PC-3 (cell line): Measurements from ENCODE around the gene SPON2. TPM values are rescaled to one million over a fixed set of nuclear protein-coding genes. Genes with fewer than 3 reads are reported as not detected.

ENCODE experiments used
- ATAC-seq: fragments of 200-7000 bp; cut with Tn5 transposase; 2 replicates; pipeline ENCODE4 v1.9.1; 2020; ENCODE audit warnings: mild to moderate bottlenecking, moderate library complexity
- BruUV-seq: library from RNA; stranded (reverse); fragments of 400-500 nt; replicated peaks from 2 replicates; lab custom pipeline; 2021; lab: Mats Ljungman, UMichigan
- CTCF ChIA-PET: fragments of 300-600 bp; sonication (Branson Sonifier 250); formaldehyde crosslinking; loops from one replicate; lab custom pipeline; 2022; ENCODE audit warnings: antibody characterized with exemption; lab: Charles Lee
- POLR2A ChIA-PET: fragments of 300-600 bp; sonication (Branson Sonifier 250); formaldehyde crosslinking; loops from one replicate; lab custom pipeline; 2022; ENCODE audit warnings: antibody characterized with exemption; ENCODE audit not compliant: unreplicated experiment; lab: Charles Lee
- DNase-seq: peaks from one replicate; pipeline ENCODE4 v3.0.0-alpha.2; 2015
- H2AFZ ChIP-seq: fragments of 300-600 bp; sonication (generic); 2 replicates; pipeline ENCODE4 v1.6.0; 2016; ENCODE audit warnings: antibody characterized with exemption, low read length
- H3F3A ChIP-seq: fragments of 300-600 bp; sonication (generic); one replicate; pipeline ENCODE4 v1.6.0; 2017; ENCODE audit warnings: antibody characterized with exemption, low read length, control low read depth, mild to moderate bottlenecking; ENCODE audit not compliant: unreplicated experiment
- H3K27ac ChIP-seq: fragments of 300-600 bp; sonication (generic); 2 replicates; pipeline ENCODE4 v1.5.1; 2016; ENCODE audit warnings: mild to moderate bottlenecking, low read length
- H3K27me3 ChIP-seq: fragments of 300-600 bp; sonication (generic); 2 replicates; pipeline ENCODE4 v1.6.1; 2016; ENCODE audit warnings: low read length, mixed read lengths
- H3K36me3 ChIP-seq: fragments of 300-600 bp; sonication (generic); 2 replicates; pipeline ENCODE4 v1.6.1; 2016; ENCODE audit warnings: low read depth, mixed run types, low read length, mixed read lengths
- H3K4me1 ChIP-seq: fragments of 300-600 bp; sonication (generic); 2 replicates; pipeline ENCODE4 v1.5.1; 2016; ENCODE audit warnings: low read length; ENCODE audit not compliant: insufficient read depth
- H3K4me2 ChIP-seq: fragments of 300-600 bp; sonication (generic); 2 replicates; pipeline ENCODE4 v1.6.0; 2016; ENCODE audit warnings: low read length
- H3K4me3 ChIP-seq: fragments of 300-600 bp; sonication (generic); 2 replicates; pipeline ENCODE4 v1.5.1; 2016; ENCODE audit warnings: mild to moderate bottlenecking, low read length, mixed read lengths
- H3K79me2 ChIP-seq: fragments of 300-600 bp; sonication (generic); 2 replicates; pipeline ENCODE4 v1.6.1; 2017; ENCODE audit warnings: low read length, mixed read lengths
- H3K9ac ChIP-seq: fragments of 300-600 bp; sonication (generic); 2 replicates; pipeline ENCODE4 v1.6.0; 2016; ENCODE audit warnings: mild to moderate bottlenecking, low read length
- H3K9me2 ChIP-seq: fragments of 300-600 bp; sonication (generic); replicated peaks from 2 replicates; pipeline ENCODE4 v1.6.1; 2016; ENCODE audit warnings: mixed run types, low read length, mixed read lengths
- H3K9me3 ChIP-seq: fragments of 300-600 bp; sonication (generic); 2 replicates; pipeline ENCODE4 v1.6.1; 2016; ENCODE audit warnings: low read length, mixed read lengths
- H4K20me1 ChIP-seq: fragments of 300-600 bp; sonication (generic); 2 replicates; pipeline ENCODE4 v1.6.1; 2016; ENCODE audit warnings: low read length, mixed read lengths
- CTCF ChIP-seq: fragments of 300-600 bp; sonication (generic); conservative IDR thresholded peaks from 2 replicates; pipeline ENCODE4 v1.5.1; 2017; ENCODE audit warnings: antibody characterized with exemption, low read depth, mild to moderate bottlenecking, low read length
- EZH2 ChIP-seq: fragments of 300-600 bp; sonication (generic); IDR thresholded peaks from one replicate; pipeline ENCODE4 v1.6.1; 2017; ENCODE audit warnings: antibody characterized with exemption, mild to moderate bottlenecking, low read length; ENCODE audit not compliant: unreplicated experiment
- EZH2phosphoT487 ChIP-seq: fragments of 300-600 bp; sonication (generic); IDR thresholded peaks from 2 replicates; pipeline ENCODE4 v1.6.1; 2018; ENCODE audit warnings: mild to moderate bottlenecking, antibody characterized with exemption, low read length, borderline replicate concordance
- intact Hi-C: fragments of 100-400 bp; cut with micrococcal nuclease; formaldehyde crosslinking; loops from 2 replicates; pipeline ENCODE4 v1.9.0; 2023
- total RNA-seq: library from RNA; depleted of rRNA; stranded (reverse); fragments of >200 nt; gene quantifications from 2 replicates; pipeline ENCODE4 v1.2.3, GENCODE V29; 2014

The SPON2 gene
- total RNA-seq, 1 experiment from 2014 or later = 0.80 TPM

DNA sequence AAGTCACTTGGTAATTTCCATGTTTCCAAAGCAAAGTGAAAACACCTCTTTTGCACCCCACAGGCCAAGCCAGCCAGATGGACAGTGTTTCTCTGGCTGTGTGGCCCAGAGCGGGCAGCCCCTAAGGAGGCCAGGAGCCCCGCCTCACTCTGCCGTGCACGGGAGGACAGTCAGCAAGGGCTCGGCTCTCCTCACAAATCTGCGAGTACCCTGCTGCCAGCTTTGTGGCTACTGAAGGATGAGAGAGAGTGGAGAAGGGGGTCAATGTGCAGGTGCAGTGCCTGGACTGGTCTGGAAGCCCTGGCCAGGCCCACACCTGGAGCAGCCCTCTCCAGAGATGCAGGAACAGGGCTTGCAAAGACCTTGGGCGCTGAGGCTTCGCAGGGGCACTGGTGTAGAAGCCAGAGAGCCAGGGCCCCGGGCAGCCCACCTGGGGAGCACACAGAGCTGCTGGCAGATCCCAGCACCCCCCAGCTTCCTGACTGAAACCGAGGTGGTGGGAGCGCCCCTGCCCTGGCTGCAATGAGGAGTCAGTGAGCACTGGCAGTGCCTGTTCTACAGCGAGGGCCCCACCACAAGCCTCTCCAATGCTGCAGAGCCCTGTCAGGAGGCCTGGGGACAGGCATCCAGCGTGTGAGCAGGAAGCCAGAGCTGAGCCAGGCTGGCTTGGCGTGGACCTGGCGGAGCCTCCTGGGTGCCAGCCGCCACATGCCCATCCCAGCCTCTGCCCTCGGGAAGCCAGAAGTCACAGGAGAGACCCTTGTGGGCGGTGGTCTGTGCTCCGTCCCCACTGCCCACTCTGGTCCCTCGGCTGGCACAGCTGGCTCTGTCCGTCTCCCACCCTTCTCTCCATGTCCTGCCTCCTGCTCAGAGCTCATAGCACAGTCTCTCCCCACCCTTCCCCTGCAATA lies 3.9 kb downstream of the SPON2 start:
- peak overlapping the region; percentile 77; the same call in 1 of the 2 replicates for H3K4me3 ChIP-seq
- DNase-seq (no peak), ATAC-seq (no peak)
- TSS peak; percentile 30 for BruUV-seq
- no peak overlapping the region for H3K9ac ChIP-seq
- H3F3A ChIP-seq = no peaks in the 10 kb centered on the region
- intact Hi-C loops = no loop called here
- peak overlapping the region; percentile 96; the same call in 1 of the 2 replicates for H2AFZ ChIP-seq
- H3K4me1 ChIP-seq = no peaks in the 10 kb centered on the region
- H3K4me2 ChIP-seq = peak overlapping the region; percentile 98
- H3K27ac ChIP-seq = no peak overlapping the region
- ChIA-PET POLR2A (interaction anchor here (0.6 kb wide), 1 partner anchor 157 kb away, joined by 16 read pairs; no protein-coding TSS in a partner anchor), CTCF (no interaction called here)
- H3K36me3 ChIP-seq = no peaks in the 10 kb centered on the region
- no peaks in the 10 kb centered on the region for H4K20me1 ChIP-seq
- peaks cover 15% of the 10 kb centered on the region for H3K27me3 ChIP-seq
- no peaks in the 10 kb centered on the region for H3K9me2 ChIP-seq
- TF ChIP-seq EZH2 = no peak
- no peak for TF ChIP-seq EZH2phosphoT487
- TF ChIP-seq CTCF = no peak
- H3K9me3 ChIP-seq = no peaks in the 10 kb centered on the region
- H3K79me2 ChIP-seq = no peaks in the 10 kb centered on the region

GRCh38 chr4:1167244-1167949 lies 5.0 kb downstream of the SPON2 start:
- CTCF ChIA-PET = no interaction called here

More at GRCh38 chr4:1167244-1167949, 5.0 kb downstream of the SPON2 start:
- TF ChIP-seq CTCF (peak; percentile 81), EZH2 (no peak)
- POLR2A ChIA-PET = no interaction called here
- Histone ChIP-seq H3K36me3 (no peaks in the 10 kb centered on the region), H3K4me2 (peak overlapping the region; percentile 98), H3K4me1 (no peaks in the 10 kb centered on the region), H3F3A (no peaks in the 10 kb centered on the region), H4K20me1 (no peaks in the 10 kb centered on the region), H2AFZ (peak overlapping the region; percentile 96), H3K4me3 (peak overlapping the region; percentile 77), H3K27ac (no peak overlapping the region), H3K9ac (peak overlapping the region; percentile 84), H3K9me3 (no peaks in the 10 kb centered on the region), H3K27me3 (peaks cover 13% of the 10 kb centered on the region), H3K9me2 (no peaks in the 10 kb centered on the region), H3K79me2 (no peaks in the 10 kb centered on the region)
- intact Hi-C loops = no loop called here
- BruUV-seq = TSS peak; percentile 51
- ATAC-seq = peak; percentile 88
- peak; percentile 79 for DNase-seq
